ENCODE measurements around the gene GRIP2.

The GRIP2 gene

GRCh38 chr3:14505001-14505802, 34.9 kb downstream of the GRIP2 start:
- DNase-seq, result no peak

- DNase-seq, result no peak
Observed at GRCh38 chr3:14503706-14504065, 36.5 kb downstream of the GRIP2 start.

GRCh38 chr3:14503033-14503705, 37.0 kb downstream of the GRIP2 start:
- no peak for DNase-seq

- no peak for DNase-seq
Observed at GRCh38 chr3:14502472-14502871, 37.7 kb downstream of the GRIP2 start.

GRCh38 chr3:14497321-14497720, 42.8 kb downstream of the GRIP2 start:
- DNase-seq, result no peak

- no peak for DNase-seq
Observed at GRCh38 chr3:14496351-14496750, 43.8 kb downstream of the GRIP2 start.

- no peak for DNase-seq
Observed at GRCh38 chr3:14494973-14495300, 45.2 kb downstream of the GRIP2 start.

GRCh38 chr3:14494279-14494972, 45.7 kb downstream of the GRIP2 start:
- no peak for DNase-seq

GRCh38 chr3:14492948-14493881, 46.9 kb downstream of the GRIP2 start:
- DNase-seq, result no peak

GRCh38 chr3:14491396-14492190, 48.5 kb downstream of the GRIP2 start:
- no peak for DNase-seq

- no peak for DNase-seq
Observed at GRCh38 chr3:14490831-14491230, 49.3 kb downstream of the GRIP2 start.

- DNase-seq, result no peak
Observed at GRCh38 chr3:14490255-14490654, 49.9 kb downstream of the GRIP2 start.

GRCh38 chr3:14489641-14490040, 50.5 kb downstream of the GRIP2 start:
- DNase-seq, result no peak

- no peak for DNase-seq
Observed at GRCh38 chr3:14488286-14489041, 51.7 kb downstream of the GRIP2 start.

GRCh38 chr3:14487821-14488220, 52.3 kb downstream of the GRIP2 start:
- DNase-seq, result no peak

GRCh38 chr3:14487086-14487485, 53.1 kb downstream of the GRIP2 start:
- DNase-seq, result no peak

GRCh38 chr3:14486460-14486859, 53.7 kb downstream of the GRIP2 start:
- no peak for DNase-seq

- DNase-seq, result no peak
Observed at GRCh38 chr3:14485981-14486380, 54.2 kb downstream of the GRIP2 start.

- no peak for DNase-seq
Observed at GRCh38 chr3:14484741-14485140, 55.4 kb downstream of the GRIP2 start.

GRCh38 chr3:14483286-14483685, 56.9 kb downstream of the GRIP2 start:
- DNase-seq, result no peak

- no peak for DNase-seq
Observed at GRCh38 chr3:14482271-14482721, 57.8 kb downstream of the GRIP2 start.

Measured in NCI-H748 treated with DMSO at 0.1 percent for 48 hours (cell line).